Measurements from ENCODE around the gene ATP5MC2. TPM values are rescaled to one million over a fixed set of nuclear protein-coding genes. Genes with fewer than 3 reads are reported as not detected.

Gene ATP5MC2
- total and polyA plus RNA-seq, 9 of the 15 experiments (the other 6 are each of a cell fraction or from before 2014, with no cell fraction given): 314 to 1,208 (median 468) TPM

DNA sequence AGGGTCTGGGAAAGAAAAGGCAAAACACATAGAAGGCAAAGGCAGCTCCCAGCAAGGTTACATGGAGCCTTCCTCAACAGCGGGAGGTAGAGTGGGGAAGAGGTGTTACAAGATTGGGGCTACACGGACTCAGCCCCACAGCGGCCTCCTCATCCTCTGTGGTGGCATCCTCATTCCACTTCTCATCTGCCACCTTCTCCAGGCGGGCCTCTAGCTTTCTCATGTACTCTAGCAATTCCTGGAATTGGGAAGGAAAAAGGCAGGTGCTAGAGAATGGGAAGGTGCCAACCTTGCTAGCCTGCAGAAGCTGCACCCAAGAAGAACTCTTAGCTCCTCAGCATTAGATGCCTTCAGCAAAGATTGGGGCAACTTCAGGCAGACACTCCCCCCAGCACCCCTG is 38.1 kb upstream of the ATP5MC2 start:
- Histone ChIP-seq H2AFZ (ENCODE audit: low read depth, low read length) (no peak overlapping the region), H3K27ac (ENCODE audit: extremely low read depth, low read depth, low read length) (no peak overlapping the region), H3K9me1 (ENCODE audit: control insufficient read depth, insufficient read depth, low read length) (no peaks in the 10 kb centered on the region), H3K79me2 (ENCODE audit: control insufficient read depth, insufficient read depth, low read length) (no peaks in the 10 kb centered on the region), H3K36me3 (ENCODE audit: control insufficient read depth, insufficient read depth, low read length) (no peaks in the 10 kb centered on the region), H3K4me3 (no peak overlapping the region), H3K4me1 (replicated peaks in 1 of 2; ENCODE audit: control insufficient read depth in 2 of 2, insufficient read depth in 2 of 2, low read length in 2 of 2) (no peaks in the 10 kb centered on the region), H3K9ac (ENCODE audit: insufficient read depth in 1 of 2, low read depth in 2 of 2, low read length in 2 of 2) (no peak overlapping the region), H3K4me2 (ENCODE audit: insufficient read depth, low read length) (no peak overlapping the region), H3K27me3 (ENCODE audit: control insufficient read depth in 2 of 2, insufficient read depth in 2 of 2, low read length in 2 of 2) (peaks cover 15 to 57% of the 10 kb centered on the region in 2 experiments), H3K9me3 (replicated peaks; ENCODE audit: control insufficient read depth, insufficient read depth, low read depth, low read length) (no peaks in the 10 kb centered on the region), H4K20me1 (replicated peaks; ENCODE audit: control insufficient read depth, insufficient read depth, low read length) (peaks cover 13% of the 10 kb centered on the region; the same call in 1 of the 2 replicates)
- no peak for FAIRE-seq
- CTCF ChIA-PET (ENCODE audit: low intra/inter-chr PET ratio): no interaction called here
- no TSS peak for BruUV-seq (replicated peaks)
- intact Hi-C loops (cut with micrococcal nuclease) (no loop called here), in situ Hi-C loops (cut with MboI) (no loop called here)
- ATAC-seq: no peak
- POLR2A ChIA-PET: interaction anchor here (0.6 to 1.4 kb wide), 4 partner anchors 11 to 1330 kb away, joined by 3 to 5 read pairs (median 4); partner anchors contain the start of genes CALCOCO1 and CSAD
- WGBS (ENCODE audit: insufficient coverage, low coverage, missing lambda C conversion rate): 10% methylated on average over 4 of the region's 4 CpGs
- no peak for DNase-seq (ENCODE audit: extremely low read depth in 1 of 4, low spot score in 3 of 4)
- TF ChIP-seq CEBPZ (IDR thresholded peaks at IDR 0.05; ENCODE audit: borderline replicate concordance, low read depth, low read length) (no peak), DEAF1 (CRISPR knock-in tag; IDR thresholded peaks at IDR 0.05) (no peak), ZNF764 (CRISPR knock-in tag; IDR thresholded peaks at IDR 0.05; ENCODE audit: low read depth) (no peak), NFE2L1 (tag; IDR thresholded peaks at IDR 0.05; ENCODE audit: borderline replicate concordance, low read depth) (no peak), ZNF384 (IDR thresholded peaks at IDR 0.05; ENCODE audit: low read depth, low read length) (no peak)
- TF ChIP-seq, protein P1, sequence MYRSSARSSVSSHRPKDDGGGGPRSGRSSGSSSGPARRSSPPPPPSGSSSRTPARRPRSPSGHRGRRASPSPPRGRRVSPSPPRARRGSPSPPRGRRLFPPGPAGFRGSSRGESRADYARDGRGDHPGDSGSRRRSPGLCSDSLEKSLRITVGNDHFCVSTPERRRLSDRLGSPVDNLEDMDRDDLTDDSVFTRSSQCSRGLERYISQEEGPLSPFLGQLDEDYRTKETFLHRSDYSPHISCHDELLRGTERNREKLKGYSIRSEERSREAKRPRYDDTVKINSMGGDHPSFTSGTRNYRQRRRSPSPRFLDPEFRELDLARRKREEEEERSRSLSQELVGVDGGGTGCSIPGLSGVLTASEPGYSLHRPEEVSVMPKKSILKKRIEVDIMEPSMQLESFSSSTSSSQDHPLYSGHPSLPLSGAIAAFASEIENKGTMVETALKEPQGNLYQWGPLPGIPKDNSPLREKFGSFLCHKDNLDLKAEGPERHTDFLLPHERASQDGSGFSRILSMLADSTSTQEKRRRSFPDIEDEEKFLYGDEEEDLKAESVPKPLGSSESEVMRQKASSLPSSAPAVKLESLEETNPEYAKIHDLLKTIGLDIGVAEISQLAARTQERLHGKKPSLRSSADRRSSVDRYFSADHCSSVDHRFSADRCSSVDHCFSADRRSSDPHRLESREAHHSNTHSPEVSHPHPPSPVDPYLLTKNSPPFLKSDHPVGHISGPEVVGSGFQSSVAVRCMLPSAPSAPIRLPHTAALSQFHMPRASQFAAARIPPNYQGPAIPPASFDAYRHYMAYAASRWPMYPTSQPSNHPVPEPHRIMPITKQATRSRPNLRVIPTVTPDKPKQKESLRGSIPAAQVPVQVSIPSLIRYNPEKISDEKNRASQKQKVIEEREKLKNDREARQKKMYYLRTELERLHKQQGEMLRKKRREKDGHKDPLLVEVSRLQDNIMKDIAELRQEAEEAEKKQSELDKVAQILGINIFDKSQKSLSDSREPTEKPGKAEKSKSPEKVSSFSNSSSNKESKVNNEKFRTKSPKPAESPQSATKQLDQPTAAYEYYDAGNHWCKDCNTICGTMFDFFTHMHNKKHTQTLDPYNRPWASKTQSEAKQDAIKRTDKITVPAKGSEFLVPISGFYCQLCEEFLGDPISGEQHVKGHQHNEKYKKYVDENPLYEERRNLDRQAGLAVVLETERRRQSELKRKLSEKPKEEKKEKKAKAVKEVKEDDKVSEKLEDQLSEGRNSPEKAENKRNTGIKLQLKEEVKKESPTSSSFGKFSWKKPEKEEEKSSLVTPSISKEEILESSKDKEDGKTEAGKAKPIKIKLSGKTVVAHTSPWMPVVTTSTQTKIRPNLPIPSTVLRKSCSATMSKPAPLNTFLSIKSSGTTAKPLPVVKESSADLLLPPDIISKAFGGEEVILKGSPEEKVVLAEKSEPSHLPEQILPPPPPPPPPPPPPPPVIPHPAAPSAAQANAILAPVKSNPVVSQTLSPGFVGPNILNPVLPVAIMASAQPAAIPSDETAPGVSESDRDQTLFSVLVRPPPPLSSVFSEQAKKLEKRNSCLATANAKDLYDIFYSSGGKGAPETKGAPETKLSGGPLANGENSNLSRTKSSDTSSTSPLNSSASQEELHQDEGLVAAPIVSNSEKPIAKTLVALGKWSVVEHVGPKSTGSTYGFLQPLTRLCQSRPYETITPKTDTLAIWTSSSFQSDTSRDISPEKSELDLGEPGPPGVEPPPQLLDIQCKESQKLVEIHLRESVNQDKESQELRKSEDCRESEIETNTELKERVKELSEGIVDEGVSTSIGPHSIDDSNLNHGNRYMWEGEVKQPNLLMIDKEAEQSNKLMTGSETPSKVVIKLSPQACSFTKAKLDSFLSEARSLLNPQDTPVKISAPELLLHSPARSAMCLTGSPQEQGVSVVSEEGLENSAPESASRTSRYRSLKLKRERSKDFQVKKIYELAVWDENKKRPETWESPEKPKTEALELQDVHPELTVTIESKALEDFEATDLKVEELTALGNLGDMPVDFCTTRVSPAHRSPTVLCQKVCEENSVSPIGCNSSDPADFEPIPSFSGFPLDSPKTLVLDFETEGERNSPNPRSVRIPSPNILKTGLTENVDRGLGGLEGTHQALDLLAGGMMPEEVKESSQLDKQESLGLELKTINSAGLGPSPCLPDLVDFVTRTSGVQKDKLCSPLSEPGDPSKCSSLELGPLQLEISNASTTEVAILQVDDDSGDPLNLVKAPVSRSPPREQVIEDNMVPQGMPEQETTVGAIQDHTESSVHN (IDR thresholded peaks at IDR 0.05; ENCODE audit: borderline replicate concordance in 1 of 2, low read depth in 1 of 2): no peak
- TF ChIP-seq, protein P2, sequence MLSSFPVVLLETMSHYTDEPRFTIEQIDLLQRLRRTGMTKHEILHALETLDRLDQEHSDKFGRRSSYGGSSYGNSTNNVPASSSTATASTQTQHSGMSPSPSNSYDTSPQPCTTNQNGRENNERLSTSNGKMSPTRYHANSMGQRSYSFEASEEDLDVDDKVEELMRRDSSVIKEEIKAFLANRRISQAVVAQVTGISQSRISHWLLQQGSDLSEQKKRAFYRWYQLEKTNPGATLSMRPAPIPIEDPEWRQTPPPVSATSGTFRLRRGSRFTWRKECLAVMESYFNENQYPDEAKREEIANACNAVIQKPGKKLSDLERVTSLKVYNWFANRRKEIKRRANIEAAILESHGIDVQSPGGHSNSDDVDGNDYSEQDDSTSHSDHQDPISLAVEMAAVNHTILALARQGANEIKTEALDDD (IDR thresholded peaks at IDR 0.05): no peak

Measured in K562 (cell line).